SU-DHL-6 (cell line): Measurements from ENCODE around the gene BLTP2.

Experiments
- H2AFZ ChIP-seq: fragments of 200-600 bp; sonication (generic); 2 replicates; pipeline ENCODE4 v1.6.1; 2014; ENCODE audit warnings: low read depth, mild to moderate bottlenecking, moderate library complexity, mixed read lengths, antibody characterized with exemption, low read length; ENCODE audit not compliant: severe bottlenecking
- H3F3A ChIP-seq: fragments of 200-600 bp; shearing (Covaris generic); 2 replicates; pipeline ENCODE4 v1.6.0; 2016; ENCODE audit warnings: antibody characterized with exemption, mild to moderate bottlenecking; ENCODE audit not compliant: insufficient read depth
- H3K27ac ChIP-seq: fragments of 200-600 bp; sonication (generic); 2 replicates; pipeline ENCODE4 v1.5.1; 2016; ENCODE audit warnings: low read depth, mild to moderate bottlenecking, low read length, moderate library complexity, mixed read lengths
- H3K27me3 ChIP-seq: fragments of 200-600 bp; sonication (generic), shearing (Covaris generic); 2 replicates; pipeline ENCODE4 v1.6.0; 2014; ENCODE audit warnings: mild to moderate bottlenecking, low read length
- H3K36me3 ChIP-seq: fragments of 200-600 bp; sonication (generic); 2 replicates; pipeline ENCODE4 v1.6.1; 2014; ENCODE audit warnings: mild to moderate bottlenecking, low read length, mixed read lengths
- H3K4me2 ChIP-seq: fragments of 300-600, 200-600 bp; shearing (Covaris generic), sonication (generic); 2 replicates; pipeline ENCODE4 v1.6.0; 2014; ENCODE audit warnings: low read length, low read depth, mild to moderate bottlenecking; ENCODE audit not compliant: poor library complexity, severe bottlenecking
- H3K4me3 ChIP-seq: fragments of 200-600 bp; sonication (generic); 2 replicates; pipeline ENCODE4 v1.5.1; 2014; ENCODE audit warnings: antibody characterized with exemption, low read length, mild to moderate bottlenecking, mixed read lengths; ENCODE audit not compliant: insufficient read depth, poor library complexity, severe bottlenecking
- H3K79me2 ChIP-seq: fragments of 200-600 bp; sonication (generic); 2 replicates; pipeline ENCODE4 v1.6.1; 2014; ENCODE audit warnings: mild to moderate bottlenecking, low read length, moderate library complexity; ENCODE audit not compliant: insufficient read depth
- H3K9ac ChIP-seq: fragments of 200-600 bp; sonication (generic); 2 replicates; pipeline ENCODE4 v1.7.0; 2014; ENCODE audit warnings: mild to moderate bottlenecking, low read length
- H3K9me2 ChIP-seq: fragments of 200-600 bp; sonication (generic); replicated peaks from 2 replicates; pipeline ENCODE4 v1.6.1; 2014; ENCODE audit warnings: low read length; ENCODE audit not compliant: insufficient read depth
- H3K9me3 ChIP-seq: fragments of 200-600 bp; sonication (generic); 2 replicates; pipeline ENCODE4 v1.6.1; 2014; ENCODE audit warnings: low read length, mixed read lengths; ENCODE audit not compliant: insufficient read depth
- H4K20me1 ChIP-seq: fragments of 200-600 bp; sonication (generic); 2 replicates; pipeline ENCODE4 v1.6.1; 2014; ENCODE audit warnings: low read depth, mild to moderate bottlenecking, antibody characterized with exemption, low read length, moderate library complexity, mixed read lengths
- EZH2phosphoT487 ChIP-seq: fragments of 200-600 bp; sonication (generic), shearing (Covaris generic); conservative IDR thresholded peaks from 2 replicates; pipeline ENCODE4 v1.6.1; 2018; ENCODE audit warnings: mild to moderate bottlenecking, antibody characterized with exemption, low read length, moderate library complexity, mixed read lengths
- TF ChIP-seq, protein P1 (sequence below): fragments of 200-600 bp; sonication (generic); IDR thresholded peaks from one replicate; pipeline ENCODE4 v1.5.1; 2017; ENCODE audit warnings: antibody characterized with exemption, mild to moderate bottlenecking, low read length, moderate library complexity; ENCODE audit not compliant: insufficient read depth, poor library complexity, severe bottlenecking

BLTP2 gene

DNA sequence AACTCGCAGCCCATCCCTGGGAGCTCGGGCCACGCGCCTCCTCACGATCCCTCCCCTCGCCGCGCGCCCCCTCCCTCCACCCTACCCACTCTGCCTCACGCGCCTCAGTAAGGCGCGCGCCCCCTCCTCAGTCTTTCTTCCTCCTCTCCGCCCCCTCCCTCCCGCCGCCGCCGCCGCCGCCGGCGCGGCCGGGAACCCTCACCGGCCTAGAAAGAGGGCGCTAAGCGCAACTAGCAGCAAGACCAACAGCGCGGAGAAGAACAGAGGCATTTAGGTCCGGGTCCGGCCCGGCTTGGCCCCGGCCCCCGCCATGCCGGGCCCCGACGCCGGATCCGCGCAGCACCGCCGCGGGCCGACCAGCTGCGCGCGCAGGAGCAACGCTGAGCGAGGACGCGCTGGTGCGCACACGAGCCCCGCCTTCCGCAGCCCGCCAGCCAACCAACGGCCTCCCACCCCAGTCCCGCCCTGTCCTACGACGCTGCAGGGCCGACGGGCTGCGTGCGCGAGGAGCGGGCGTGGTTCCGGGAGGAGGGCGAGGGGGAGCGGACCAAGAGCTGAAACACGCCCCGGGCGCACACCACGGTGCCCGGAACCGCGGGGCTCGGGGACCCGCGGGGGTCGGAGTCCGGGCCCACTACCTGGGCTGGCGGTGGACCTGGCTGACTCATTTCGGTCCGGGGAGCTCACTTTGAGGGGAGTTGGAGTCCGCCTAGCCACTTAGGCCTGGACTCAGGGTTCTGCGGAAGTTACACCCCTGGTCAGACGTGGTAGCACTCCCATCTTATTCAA is at the start of gene BLTP2:
TSS of gene BLTP2 (minus strand) at position 372 of the 789 bp plus-strand sequence. CDS start at position 270, 102 bp downstream.
- Histone ChIP-seq H3K36me3 (peaks cover 24% of the 10 kb centered on the region), H3K9me3 (no peaks in the 10 kb centered on the region), H3K4me2 (peak within 1 kb of the TSS; percentile 84), H3K9me2 (no peaks in the 10 kb centered on the region), H3K4me3 (peak within 1 kb of the TSS; percentile 76), H3K9ac (peak within 1 kb of the TSS; percentile 85), H3F3A (peaks cover 19% of the 10 kb centered on the region), H3K27ac (peak within 1 kb of the TSS; percentile 66), H2AFZ (peak within 1 kb of the TSS; percentile 67), H3K27me3 (no peaks in the 10 kb centered on the region), H3K79me2 (peaks cover 34% of the 10 kb centered on the region), H4K20me1 (peaks cover 7% of the 10 kb centered on the region; the same call in 1 of the 2 replicates)
- no peak for TF ChIP-seq EZH2phosphoT487
- TF ChIP-seq, protein P1, sequence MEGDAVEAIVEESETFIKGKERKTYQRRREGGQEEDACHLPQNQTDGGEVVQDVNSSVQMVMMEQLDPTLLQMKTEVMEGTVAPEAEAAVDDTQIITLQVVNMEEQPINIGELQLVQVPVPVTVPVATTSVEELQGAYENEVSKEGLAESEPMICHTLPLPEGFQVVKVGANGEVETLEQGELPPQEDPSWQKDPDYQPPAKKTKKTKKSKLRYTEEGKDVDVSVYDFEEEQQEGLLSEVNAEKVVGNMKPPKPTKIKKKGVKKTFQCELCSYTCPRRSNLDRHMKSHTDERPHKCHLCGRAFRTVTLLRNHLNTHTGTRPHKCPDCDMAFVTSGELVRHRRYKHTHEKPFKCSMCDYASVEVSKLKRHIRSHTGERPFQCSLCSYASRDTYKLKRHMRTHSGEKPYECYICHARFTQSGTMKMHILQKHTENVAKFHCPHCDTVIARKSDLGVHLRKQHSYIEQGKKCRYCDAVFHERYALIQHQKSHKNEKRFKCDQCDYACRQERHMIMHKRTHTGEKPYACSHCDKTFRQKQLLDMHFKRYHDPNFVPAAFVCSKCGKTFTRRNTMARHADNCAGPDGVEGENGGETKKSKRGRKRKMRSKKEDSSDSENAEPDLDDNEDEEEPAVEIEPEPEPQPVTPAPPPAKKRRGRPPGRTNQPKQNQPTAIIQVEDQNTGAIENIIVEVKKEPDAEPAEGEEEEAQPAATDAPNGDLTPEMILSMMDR, result no peak

DNA sequence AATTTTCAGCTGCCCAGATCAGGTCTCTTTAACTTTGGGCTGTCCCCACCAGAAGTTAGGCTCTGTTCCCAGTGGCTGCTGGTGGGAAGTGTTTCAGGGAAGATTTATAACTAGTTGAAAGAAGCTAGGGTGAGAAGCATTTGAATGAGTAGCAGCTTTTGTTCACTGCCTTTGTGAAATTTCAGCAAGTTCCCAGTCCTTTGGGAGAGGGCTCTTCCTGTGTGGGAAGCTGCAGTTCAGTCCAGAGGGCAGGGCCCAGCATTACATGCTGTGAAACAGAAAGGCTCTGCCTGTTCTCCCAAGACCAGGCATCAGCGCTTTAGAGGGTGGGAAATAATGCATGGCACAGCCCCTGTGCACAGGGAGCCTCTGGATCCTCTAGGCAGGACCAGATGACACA is 48.9 kb upstream of the BLTP2 start:
- Histone ChIP-seq H3K9ac (no peak overlapping the region), H2AFZ (no peak overlapping the region), H3K79me2 (no peaks in the 10 kb centered on the region), H3K36me3 (peaks cover 14% of the 10 kb centered on the region), H4K20me1 (no peaks in the 10 kb centered on the region), H3K4me3 (no peak overlapping the region), H3K4me2 (no peak overlapping the region), H3F3A (no peaks in the 10 kb centered on the region), H3K9me3 (no peaks in the 10 kb centered on the region), H3K9me2 (no peaks in the 10 kb centered on the region), H3K27me3 (no peaks in the 10 kb centered on the region), H3K27ac (no peak overlapping the region)
- no peak for TF ChIP-seq EZH2phosphoT487
- TF ChIP-seq, protein P1, result no peak

DNA sequence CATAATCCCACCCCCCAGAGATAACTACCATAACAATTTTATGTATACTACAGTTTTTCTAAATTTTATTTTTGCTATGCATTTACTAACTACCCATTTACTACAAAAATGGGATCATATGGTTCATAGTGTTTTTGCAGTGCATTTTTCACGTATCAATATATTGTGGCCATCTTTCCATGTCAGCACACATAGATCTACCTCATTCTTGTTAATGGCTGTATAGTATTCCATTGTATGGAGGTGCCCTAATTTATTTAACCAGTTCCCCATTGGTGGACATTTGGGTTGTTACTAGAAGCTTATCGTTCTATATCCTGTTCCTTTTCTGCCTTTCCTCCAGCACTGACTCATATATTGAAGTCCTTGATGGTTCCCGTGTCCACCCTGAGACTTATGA is 44.1 kb upstream of the BLTP2 start:
- H2AFZ ChIP-seq, result no peak overlapping the region
- no peak overlapping the region for H3K9ac ChIP-seq
- peaks cover 38% of the 10 kb centered on the region for H3K36me3 ChIP-seq
- H3K9me2 ChIP-seq, result no peaks in the 10 kb centered on the region
- H3K4me3 ChIP-seq, result no peak overlapping the region
- no peaks in the 10 kb centered on the region for H3K9me3 ChIP-seq
- no peak overlapping the region for H3K4me2 ChIP-seq
- no peak overlapping the region for H3K27ac ChIP-seq
- H4K20me1 ChIP-seq, result no peaks in the 10 kb centered on the region
- TF ChIP-seq, protein P1, result no peak
- TF ChIP-seq EZH2phosphoT487, result no peak
- no peaks in the 10 kb centered on the region for H3K27me3 ChIP-seq
- no peaks in the 10 kb centered on the region for H3F3A ChIP-seq
- no peaks in the 10 kb centered on the region for H3K79me2 ChIP-seq
